ENCODE measurements around the gene HARBI1. TPM values are rescaled to one million over a fixed set of nuclear protein-coding genes. Genes with fewer than 3 reads are reported as not detected.

The HARBI1 gene
- total and polyA plus RNA-seq, 9 of the 15 experiments (the other 6 are each of a cell fraction or from before 2014, with no cell fraction given): 3.5 to 8.4 (median 5.5) TPM

DNA sequence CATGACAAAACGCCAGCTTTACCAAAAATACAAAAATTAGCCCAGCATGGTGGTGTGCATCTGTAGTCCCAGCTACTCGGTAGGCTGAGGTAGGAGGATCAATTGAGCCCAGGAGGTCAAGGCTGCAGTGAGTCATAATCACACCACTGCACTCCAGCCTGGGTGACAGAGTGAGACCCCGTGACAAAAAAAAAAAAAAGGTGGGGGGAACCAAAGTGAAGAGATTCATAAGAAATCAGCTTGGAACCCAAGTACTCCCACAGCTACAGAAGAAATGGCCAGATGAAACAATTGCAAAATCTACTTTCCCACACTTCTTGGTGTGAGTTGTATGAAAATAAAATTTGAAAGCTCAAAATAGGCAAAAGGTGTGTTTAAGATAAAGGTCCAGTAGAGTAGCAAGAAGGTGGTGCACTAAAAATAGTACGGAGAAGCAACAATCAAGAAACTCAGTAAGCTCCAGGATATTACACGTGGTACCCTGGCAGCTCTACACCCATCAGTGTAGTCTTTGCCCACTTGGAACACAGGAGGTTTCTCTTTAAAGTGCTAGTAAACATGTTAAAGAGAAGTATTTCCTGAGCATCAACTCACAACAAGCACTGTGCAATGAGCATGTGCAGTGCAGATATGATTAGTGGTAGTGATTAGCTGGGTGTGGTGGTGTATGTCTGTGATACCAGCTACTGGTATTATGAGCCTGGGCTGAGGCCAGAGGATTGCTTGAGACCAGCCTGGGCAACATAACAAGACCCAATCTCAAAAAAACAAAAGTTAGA is 5.3 kb downstream of the HARBI1 start (continued):
- TF ChIP-seq, protein P1, sequence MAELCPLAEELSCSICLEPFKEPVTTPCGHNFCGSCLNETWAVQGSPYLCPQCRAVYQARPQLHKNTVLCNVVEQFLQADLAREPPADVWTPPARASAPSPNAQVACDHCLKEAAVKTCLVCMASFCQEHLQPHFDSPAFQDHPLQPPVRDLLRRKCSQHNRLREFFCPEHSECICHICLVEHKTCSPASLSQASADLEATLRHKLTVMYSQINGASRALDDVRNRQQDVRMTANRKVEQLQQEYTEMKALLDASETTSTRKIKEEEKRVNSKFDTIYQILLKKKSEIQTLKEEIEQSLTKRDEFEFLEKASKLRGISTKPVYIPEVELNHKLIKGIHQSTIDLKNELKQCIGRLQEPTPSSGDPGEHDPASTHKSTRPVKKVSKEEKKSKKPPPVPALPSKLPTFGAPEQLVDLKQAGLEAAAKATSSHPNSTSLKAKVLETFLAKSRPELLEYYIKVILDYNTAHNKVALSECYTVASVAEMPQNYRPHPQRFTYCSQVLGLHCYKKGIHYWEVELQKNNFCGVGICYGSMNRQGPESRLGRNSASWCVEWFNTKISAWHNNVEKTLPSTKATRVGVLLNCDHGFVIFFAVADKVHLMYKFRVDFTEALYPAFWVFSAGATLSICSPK (IDR thresholded peaks at IDR 0.05; ENCODE audit: borderline replicate concordance): no peak
- TF ChIP-seq SNRNP70 (optimal IDR thresholded peaks at IDR 0.05; ENCODE audit: low read depth, low read length): no peak
- no peak for TF ChIP-seq PTRF (tag; IDR thresholded peaks at IDR 0.05)
- TF ChIP-seq RAD51 (IDR thresholded peaks at IDR 0.05; ENCODE audit: borderline replicate concordance, low read depth): no peak
- TF ChIP-seq MIER1 (IDR thresholded peaks at IDR 0.05; ENCODE audit: low read depth): no peak
- no peak for TF ChIP-seq KLF10 (CRISPR knock-in tag; IDR thresholded peaks at IDR 0.05)
- no peak for TF ChIP-seq TBP (optimal IDR thresholded peaks at IDR 0.05; ENCODE audit: low read depth, low read length)
- no peak for TF ChIP-seq XRCC3 (IDR thresholded peaks at IDR 0.05)
- no peak for TF ChIP-seq FIP1L1 (IDR thresholded peaks at IDR 0.05; ENCODE audit: low read depth, low read length, poor library complexity, severe bottlenecking)
- TF ChIP-seq CEBPG (CRISPR knock-in tag; IDR thresholded peaks at IDR 0.05): no peak
- no peak for TF ChIP-seq CEBPG (tag; conservative IDR thresholded peaks at IDR 0.05 in 1 of 2, IDR thresholded peaks at IDR 0.05 in 1 of 2)
- no peak for TF ChIP-seq SMAD1 (IDR thresholded peaks at IDR 0.05; ENCODE audit: low read depth, low read length, partially characterized antibody)
- no peak for TF ChIP-seq CHD4 (IDR thresholded peaks at IDR 0.05; ENCODE audit: insufficient read depth, insufficient replicate concordance, low read depth, low read length, poor library complexity, severe bottlenecking)
- TF ChIP-seq BHLHE40 (IDR thresholded peaks at IDR 0.05; ENCODE audit: low read length): no peak
- TF ChIP-seq SP1 (CRISPR knock-in tag; IDR thresholded peaks at IDR 0.05): 0 out of 2 replicates have a peak, but pooled peaks have one; percentile 52
- TF ChIP-seq POLR2B (IDR thresholded peaks at IDR 0.05; ENCODE audit: low read depth, partially characterized antibody): no peak
- no peak for TF ChIP-seq SP2 (IDR thresholded peaks at IDR 0.05; ENCODE audit: extremely low read depth, low read depth, low read length, poor library complexity, severe bottlenecking)
- TF ChIP-seq, protein P2, sequence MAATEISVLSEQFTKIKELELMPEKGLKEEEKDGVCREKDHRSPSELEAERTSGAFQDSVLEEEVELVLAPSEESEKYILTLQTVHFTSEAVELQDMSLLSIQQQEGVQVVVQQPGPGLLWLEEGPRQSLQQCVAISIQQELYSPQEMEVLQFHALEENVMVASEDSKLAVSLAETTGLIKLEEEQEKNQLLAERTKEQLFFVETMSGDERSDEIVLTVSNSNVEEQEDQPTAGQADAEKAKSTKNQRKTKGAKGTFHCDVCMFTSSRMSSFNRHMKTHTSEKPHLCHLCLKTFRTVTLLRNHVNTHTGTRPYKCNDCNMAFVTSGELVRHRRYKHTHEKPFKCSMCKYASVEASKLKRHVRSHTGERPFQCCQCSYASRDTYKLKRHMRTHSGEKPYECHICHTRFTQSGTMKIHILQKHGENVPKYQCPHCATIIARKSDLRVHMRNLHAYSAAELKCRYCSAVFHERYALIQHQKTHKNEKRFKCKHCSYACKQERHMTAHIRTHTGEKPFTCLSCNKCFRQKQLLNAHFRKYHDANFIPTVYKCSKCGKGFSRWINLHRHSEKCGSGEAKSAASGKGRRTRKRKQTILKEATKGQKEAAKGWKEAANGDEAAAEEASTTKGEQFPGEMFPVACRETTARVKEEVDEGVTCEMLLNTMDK (IDR thresholded peaks at IDR 0.05; ENCODE audit: borderline replicate concordance, insufficient read depth, low read depth, low read length, poor library complexity, severe bottlenecking): no peak
- TF ChIP-seq, protein P3, sequence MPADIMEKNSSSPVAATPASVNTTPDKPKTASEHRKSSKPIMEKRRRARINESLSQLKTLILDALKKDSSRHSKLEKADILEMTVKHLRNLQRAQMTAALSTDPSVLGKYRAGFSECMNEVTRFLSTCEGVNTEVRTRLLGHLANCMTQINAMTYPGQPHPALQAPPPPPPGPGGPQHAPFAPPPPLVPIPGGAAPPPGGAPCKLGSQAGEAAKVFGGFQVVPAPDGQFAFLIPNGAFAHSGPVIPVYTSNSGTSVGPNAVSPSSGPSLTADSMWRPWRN (IDR thresholded peaks at IDR 0.05; ENCODE audit: low read depth): 0 out of 2 replicates have a peak, but pooled peaks have one; percentile 8
- TF ChIP-seq ETS2 (tag; IDR thresholded peaks at IDR 0.05; ENCODE audit: borderline replicate concordance, poor library complexity, severe bottlenecking): no peak

Measured in K562 (cell line).